ENCODE measurements around the gene LARGE1. TPM values are rescaled to one million over a fixed set of nuclear protein-coding genes. Genes with fewer than 3 reads are reported as not detected.
"Not testable (repeated sequence)": the region's sequence is repeated elsewhere in the genome, so short reads cannot be mapped to it uniquely, and the experiment has no call there.

The LARGE1 gene
- total RNA-seq, 1 experiment from 2014 or later = 30.7 TPM

DNA sequence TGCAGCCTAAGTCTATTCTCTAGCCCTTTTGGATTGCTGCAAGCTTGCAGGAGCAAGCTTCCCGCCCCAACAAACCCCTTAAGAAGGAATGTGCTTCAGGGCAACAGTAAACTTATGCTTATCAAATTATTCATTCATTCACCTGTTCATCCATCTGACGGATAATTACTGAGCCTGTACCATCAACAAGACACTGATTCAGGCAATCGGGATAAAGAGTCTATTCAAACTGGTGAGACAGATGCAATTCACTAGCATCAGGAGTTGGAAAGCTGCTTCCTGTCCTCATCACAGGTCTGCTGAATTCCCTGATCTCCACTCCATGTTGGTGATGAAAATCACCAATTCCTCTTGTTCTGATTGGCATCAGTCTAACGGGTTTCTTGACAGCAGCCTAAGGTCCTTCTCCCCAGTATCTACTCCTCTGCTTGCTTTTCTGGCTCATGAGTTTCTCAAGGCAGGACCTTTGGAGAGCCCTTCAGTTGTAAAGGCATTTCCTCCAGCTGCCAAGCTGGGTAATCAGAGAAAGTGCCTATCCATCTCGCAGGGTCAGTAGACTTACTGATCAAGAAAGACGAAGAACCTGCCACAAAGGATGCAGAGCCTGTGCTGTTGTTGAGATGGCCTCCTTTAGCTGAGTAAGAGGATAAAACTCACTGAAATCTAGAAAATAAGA, 433.1 kb downstream of the LARGE1 start:
- H3K4me3 ChIP-seq (ENCODE audit: insufficient read depth, low read depth, low read length) = no peak overlapping the region
- no peaks in the 10 kb centered on the region for H3K27me3 ChIP-seq (ENCODE audit: control insufficient read depth, insufficient read depth, low read length)
- no peak for DNase-seq
- no peaks in the 10 kb centered on the region for H3K36me3 ChIP-seq (replicated peaks; ENCODE audit: control insufficient read depth, insufficient read depth, low read length)

DNA sequence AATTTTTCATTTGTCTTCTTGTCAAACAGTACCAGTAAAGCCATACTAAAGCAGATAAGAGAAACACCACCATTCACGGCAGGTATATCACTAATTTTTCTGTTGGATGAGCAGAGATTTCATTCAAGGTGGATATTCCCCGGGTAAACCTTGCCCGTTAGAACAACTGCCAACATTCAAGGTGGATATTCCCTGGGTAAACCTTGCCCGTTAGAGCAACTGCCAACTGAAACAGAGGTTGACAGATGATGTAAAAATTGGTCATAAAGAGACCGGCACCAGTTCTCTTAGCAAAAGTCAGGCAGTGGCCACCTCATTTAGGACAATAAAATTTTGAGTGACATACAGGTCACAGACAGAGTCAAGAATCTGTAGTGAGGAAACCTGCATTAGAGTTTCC, 438.7 kb downstream of the LARGE1 start:
- no peaks in the 10 kb centered on the region for H3K27me3 ChIP-seq (ENCODE audit: control insufficient read depth, insufficient read depth, low read length)
- no peak overlapping the region for H3K4me3 ChIP-seq (ENCODE audit: insufficient read depth, low read depth, low read length)
- DNase-seq = no peak
- H3K36me3 ChIP-seq (replicated peaks; ENCODE audit: control insufficient read depth, insufficient read depth, low read length) = no peaks in the 10 kb centered on the region

DNA sequence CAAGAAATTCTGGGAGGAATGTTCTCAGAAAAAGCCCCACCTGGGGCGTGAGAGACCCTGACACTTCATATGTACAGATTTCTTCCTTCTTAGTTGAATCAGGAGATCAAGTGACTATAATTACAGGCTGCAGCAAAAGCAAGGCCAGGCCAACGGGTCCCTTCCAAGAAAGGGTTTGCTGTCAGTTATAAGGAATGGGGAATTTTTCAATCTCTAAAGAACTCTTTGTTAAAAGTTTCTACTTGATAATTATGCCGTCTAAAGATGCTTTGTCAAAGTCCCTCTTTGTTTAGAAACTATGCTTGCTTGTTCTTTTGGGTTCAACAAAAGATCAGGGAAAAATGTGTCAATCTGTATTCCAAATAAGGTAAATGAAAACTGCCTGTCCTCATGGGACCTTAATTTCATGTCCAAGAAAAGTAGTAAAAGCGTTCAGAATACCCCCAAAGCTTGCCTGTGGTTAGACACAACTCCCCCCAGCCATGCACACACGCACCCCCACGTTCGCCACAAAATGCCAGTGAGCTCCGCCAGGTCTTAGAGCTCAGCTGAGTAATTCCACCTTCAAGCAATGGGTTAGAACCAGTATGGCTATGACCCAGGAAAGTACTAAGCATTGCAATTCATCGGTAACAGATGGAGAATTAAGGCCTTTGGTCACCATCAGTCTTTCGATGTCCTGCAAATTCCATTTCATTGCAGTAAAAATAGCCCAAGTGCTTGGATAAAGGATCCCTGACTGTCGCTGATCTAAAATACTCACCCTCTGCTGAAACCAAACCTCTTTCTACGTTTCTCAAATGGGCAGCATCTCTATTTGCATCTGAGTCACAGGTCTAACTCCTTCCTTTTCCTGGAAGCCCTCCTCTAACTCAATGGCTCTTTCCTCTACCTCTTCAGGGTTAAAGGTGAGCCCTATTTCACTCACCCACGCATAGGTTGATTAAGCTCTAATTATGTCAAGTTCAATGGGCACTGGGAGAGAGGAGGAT, 442.9 kb downstream of the LARGE1 start:
- Histone ChIP-seq H3K27me3 (ENCODE audit: control insufficient read depth, insufficient read depth, low read length) (no peaks in the 10 kb centered on the region), H3K4me3 (ENCODE audit: insufficient read depth, low read depth, low read length) (no peak overlapping the region), H3K36me3 (replicated peaks; ENCODE audit: control insufficient read depth, insufficient read depth, low read length) (no peaks in the 10 kb centered on the region)
- DNase-seq = no peak

DNA sequence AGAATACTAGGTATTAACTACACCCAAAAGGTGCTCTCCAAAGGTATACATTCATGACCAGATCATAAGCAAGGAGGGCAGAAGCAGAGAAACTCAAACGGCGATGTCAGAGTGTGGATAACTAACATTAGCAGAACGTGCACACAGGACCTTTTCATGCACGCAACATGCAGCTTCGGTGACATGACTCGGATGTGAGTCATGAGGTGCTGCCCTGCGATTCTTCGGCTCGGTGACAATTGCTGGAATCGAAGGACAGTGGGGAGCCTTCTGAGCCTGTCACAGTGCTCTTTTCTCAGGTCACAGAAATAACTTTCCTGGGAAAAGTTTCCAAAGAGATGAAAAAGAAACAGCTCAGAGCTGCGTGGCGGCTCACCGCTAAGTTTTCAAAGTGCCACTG, 443.6 kb downstream of the LARGE1 start:
- Histone ChIP-seq H3K4me3 (ENCODE audit: insufficient read depth, low read depth, low read length) (no peak overlapping the region), H3K27me3 (ENCODE audit: control insufficient read depth, insufficient read depth, low read length) (no peaks in the 10 kb centered on the region), H3K36me3 (replicated peaks; ENCODE audit: control insufficient read depth, insufficient read depth, low read length) (no peaks in the 10 kb centered on the region)
- DNase-seq = no peak

DNA sequence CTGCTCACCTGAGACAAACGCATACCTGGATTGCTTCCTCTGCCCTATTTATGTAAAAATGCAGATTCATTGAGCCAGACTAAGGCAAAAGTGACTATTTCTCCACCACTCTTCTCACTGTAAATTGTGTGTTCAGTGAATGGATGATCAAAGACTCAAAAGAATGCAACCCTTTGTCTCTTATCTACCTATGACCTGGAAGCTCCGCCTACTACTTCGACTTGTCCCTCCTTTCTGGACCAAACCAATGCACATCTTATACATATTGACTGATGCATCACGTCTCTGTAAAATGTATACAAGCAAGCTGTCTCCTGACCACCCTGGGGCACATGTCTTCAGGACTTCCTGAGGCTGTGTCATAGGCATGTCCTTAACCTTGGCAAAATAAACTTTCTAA, 444.1 kb downstream of the LARGE1 start:
- DNase-seq = no peak
- no peaks in the 10 kb centered on the region for H3K36me3 ChIP-seq (replicated peaks; ENCODE audit: control insufficient read depth, insufficient read depth, low read length)

DNA sequence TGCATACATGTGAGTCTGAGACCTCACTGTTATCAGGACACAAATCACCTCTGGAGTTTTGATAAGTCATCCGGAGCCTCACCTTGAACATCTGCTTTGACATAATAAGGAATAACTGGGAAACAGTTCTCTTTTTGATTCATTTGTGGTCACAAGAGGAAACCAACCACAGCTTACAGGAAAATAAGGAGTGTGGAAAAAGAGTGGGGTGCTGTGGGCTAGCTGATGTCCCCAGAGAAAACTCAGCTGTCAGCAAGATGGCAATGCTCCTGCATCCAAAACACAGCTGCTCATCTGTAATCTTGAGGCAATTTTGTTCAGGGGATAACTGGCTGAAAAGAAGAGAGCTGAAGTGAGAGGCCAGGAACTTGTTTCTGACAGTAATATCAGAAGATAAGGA, 445.7 kb downstream of the LARGE1 start:
- Histone ChIP-seq H3K36me3 (replicated peaks; ENCODE audit: control insufficient read depth, insufficient read depth, low read length) (no peaks in the 10 kb centered on the region), H3K27me3 (ENCODE audit: control insufficient read depth, insufficient read depth, low read length) (no peaks in the 10 kb centered on the region), H3K4me3 (ENCODE audit: insufficient read depth, low read depth, low read length) (no peak overlapping the region)
- DNase-seq = no peak

More for the DNA sequence above, 444.1 kb downstream of the LARGE1 start:
- no peak overlapping the region for H3K4me3 ChIP-seq (ENCODE audit: insufficient read depth, low read depth, low read length)
- H3K27me3 ChIP-seq (ENCODE audit: control insufficient read depth, insufficient read depth, low read length) = no peaks in the 10 kb centered on the region

DNA sequence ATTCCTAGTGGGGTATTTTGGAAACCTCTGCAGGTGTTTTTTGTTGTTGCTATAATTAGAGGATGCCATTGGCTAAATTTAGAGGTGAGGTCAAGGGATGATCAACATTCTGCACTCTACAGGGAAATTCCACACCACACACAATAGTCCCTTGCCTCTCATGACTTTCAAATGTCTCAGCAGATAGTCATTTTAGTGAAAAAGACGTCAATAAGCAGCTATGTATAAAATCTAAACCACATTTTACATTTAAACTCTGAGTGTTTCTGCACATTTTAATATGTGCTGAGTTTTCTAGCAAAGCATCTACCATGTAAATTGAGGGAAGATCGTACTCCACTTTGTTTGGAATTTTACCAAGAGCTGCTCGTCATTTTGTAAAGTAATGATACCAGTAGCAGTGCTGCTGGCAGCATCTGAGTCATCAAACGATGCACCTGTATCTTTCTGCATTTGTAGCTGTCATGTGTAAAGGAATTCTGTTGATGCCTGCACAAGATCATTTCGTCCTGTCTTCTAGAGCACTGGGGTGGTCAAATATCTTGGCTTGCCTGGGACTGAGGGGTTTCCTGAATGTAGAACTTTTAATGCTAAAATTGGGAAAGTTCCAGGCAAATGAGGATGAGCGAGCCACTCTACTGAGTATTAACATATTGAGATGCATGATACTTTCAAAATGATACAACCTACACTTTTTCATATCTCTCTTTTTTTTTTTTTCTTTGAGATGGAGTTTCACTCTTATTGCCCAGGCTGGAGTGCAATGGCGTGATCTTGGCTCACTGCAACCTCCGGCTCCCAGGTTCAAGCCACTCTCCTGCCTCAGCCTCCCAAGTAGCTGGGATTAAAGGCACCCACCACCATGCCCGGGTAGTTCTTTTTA, 447.6 kb downstream of the LARGE1 start:
- no peaks in the 10 kb centered on the region for H3K27me3 ChIP-seq (ENCODE audit: control insufficient read depth, insufficient read depth, low read length)
- H3K36me3 ChIP-seq (replicated peaks; ENCODE audit: control insufficient read depth, insufficient read depth, low read length) = no peaks in the 10 kb centered on the region
- no peak overlapping the region for H3K4me3 ChIP-seq (ENCODE audit: insufficient read depth, low read depth, low read length)
- no peak for DNase-seq

DNA sequence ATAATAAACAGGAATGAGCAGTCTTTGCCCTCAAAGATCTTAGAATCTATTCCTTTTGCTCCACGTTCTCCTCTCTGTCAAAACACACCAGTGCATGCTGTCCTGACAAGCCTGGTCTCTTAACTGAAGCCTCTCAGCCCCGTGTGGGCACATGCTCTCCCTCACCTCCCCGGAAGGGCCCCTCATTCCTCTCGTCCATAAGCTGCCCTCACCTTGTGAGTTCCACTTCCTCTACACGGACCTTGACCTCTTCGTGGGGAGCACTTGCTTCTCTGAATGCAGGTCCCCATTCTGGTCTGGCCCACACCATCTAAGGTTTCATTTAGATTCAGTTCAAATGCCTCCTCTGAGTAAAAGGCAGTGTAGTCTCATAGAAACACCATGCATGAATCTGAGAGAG, 449.8 kb downstream of the LARGE1 start:
- DNase-seq = no peak
- H3K4me3 ChIP-seq (ENCODE audit: insufficient read depth, low read depth, low read length) = no peak overlapping the region
- no peaks in the 10 kb centered on the region for H3K36me3 ChIP-seq (replicated peaks; ENCODE audit: control insufficient read depth, insufficient read depth, low read length)
- no peaks in the 10 kb centered on the region for H3K27me3 ChIP-seq (ENCODE audit: control insufficient read depth, insufficient read depth, low read length)

DNA sequence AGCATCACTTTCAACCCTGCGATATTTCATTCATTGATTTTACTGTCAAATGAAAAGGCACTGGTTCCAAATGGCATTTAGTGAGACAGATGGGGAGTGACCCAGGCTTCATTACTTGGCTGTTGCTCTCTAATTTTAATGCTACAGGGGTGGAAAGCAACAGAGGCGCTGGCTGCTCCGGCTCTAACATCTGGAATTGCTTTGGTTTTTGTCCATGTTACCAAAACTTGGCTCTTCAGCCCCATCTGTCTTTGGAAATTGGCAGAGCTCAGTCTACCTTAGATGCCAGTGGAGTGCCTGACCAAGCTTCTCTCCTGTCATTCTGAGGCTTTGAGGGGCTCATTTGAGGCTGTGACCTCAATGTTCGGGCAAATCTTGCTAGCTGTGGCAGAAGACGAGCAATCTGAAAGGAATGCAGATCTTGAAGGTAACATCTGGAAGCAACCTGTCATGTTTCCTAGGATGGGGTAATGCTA, 452.6 kb downstream of the LARGE1 start:
- Histone ChIP-seq H3K4me3 (ENCODE audit: insufficient read depth, low read depth, low read length) (no peak overlapping the region), H3K36me3 (replicated peaks; ENCODE audit: control insufficient read depth, insufficient read depth, low read length) (no peaks in the 10 kb centered on the region), H3K27me3 (ENCODE audit: control insufficient read depth, insufficient read depth, low read length) (no peaks in the 10 kb centered on the region)
- DNase-seq = peak; percentile 35

DNA sequence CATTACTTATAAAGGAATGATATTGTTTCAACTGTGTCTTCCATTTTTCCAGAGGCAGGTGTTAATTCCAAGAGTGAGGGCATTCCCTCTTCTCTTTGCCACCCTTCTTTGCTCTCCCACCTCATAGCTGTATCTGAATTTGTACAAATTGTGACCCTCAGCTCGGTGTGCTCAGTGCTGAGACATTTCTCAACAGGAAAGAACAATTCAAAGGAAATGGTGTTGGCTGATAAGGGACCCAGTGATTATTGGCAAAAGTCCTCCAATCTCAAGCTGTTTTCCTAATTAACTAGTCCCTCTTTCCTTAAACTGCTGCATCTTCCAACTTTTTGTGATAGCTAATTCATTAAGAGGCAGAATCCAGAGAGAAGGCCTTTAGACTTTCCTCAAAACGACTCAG, 453.2 kb downstream of the LARGE1 start:
- H3K27me3 ChIP-seq (ENCODE audit: control insufficient read depth, insufficient read depth, low read length) = no peaks in the 10 kb centered on the region
- no peak for DNase-seq
- no peaks in the 10 kb centered on the region for H3K36me3 ChIP-seq (replicated peaks; ENCODE audit: control insufficient read depth, insufficient read depth, low read length)
- no peak overlapping the region for H3K4me3 ChIP-seq (ENCODE audit: insufficient read depth, low read depth, low read length)

DNA sequence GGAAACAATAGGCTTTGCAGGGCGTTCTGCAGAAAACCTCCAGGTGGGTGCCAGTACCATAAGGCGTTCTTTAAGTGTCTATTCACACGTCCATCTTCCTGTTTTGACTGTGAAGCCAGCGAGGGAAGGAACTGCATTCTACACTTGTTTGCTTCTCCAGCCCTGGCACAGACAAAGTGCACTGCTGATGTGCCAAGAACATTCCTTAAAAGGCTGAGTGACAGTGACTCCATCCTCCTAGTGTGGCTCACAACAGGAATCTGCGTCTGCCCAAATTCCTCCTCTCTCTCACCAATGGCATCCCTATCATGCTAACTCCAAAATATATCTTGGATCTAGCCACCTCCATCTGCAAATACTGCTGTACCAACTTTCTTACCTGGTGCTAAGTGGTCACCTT, 454.7 kb downstream of the LARGE1 start:
- no peaks in the 10 kb centered on the region for H3K27me3 ChIP-seq (ENCODE audit: control insufficient read depth, insufficient read depth, low read length)
- no peaks in the 10 kb centered on the region for H3K36me3 ChIP-seq (replicated peaks; ENCODE audit: control insufficient read depth, insufficient read depth, low read length)
- H3K4me3 ChIP-seq (ENCODE audit: insufficient read depth, low read depth, low read length) = no peak overlapping the region
- no peak for DNase-seq

DNA sequence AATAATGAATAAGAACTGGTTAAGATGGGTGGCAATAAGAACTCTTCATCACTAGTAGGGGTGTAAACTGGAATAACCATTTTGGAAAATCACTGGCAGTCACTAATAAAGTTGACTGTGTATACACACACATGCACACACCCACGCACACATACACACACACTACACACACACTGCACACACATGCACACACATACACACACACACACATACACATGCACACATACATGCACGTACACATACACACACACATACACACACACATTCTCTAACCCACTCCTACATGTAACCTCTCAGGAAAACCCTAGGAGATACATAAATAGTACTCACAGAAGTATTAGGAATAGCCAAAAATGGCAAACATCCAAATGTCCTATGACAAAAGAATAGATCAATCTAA, 455.6 kb downstream of the LARGE1 start:
- Histone ChIP-seq H3K4me3 (ENCODE audit: insufficient read depth, low read depth, low read length) (no peak overlapping the region), H3K36me3 (replicated peaks; ENCODE audit: control insufficient read depth, insufficient read depth, low read length) (no peaks in the 10 kb centered on the region), H3K27me3 (ENCODE audit: control insufficient read depth, insufficient read depth, low read length) (no peaks in the 10 kb centered on the region)
- no peak for DNase-seq

DNA sequence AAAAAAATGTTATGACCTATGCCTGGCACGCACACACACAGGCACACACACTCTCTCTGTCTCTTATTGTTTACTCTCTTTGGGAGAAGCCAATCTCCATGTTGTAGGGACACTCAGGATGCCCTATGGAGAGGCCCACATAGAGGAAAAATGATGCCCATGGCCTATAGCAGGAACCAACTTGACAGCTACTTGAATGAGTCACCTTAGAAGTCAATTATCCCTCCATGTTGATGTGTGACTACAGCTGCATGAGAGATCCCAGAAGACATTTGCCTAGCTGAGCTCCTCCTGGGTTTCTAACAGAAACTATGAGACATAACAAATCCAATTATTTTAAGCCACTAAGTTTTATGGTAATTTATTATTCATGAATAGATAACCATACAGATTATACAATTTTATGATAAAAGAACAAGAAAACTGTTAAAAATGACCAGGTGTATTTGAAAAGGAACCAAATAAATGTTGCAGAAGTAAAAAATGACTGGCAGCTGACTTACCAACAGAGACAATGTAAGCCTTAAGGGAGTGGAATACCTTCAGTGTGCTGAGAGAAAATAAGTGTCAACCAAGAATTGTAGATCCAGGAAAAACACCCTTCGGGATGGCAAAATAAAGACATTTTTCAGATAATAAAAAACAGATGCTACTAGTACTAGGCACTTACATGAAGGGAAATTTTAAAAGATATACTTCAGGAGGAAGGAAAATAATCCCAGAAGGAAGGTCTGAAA, 458.4 kb downstream of the LARGE1 start:
- no peak for DNase-seq
- Histone ChIP-seq H3K36me3 (replicated peaks; ENCODE audit: control insufficient read depth, insufficient read depth, low read length) (no peaks in the 10 kb centered on the region), H3K27me3 (ENCODE audit: control insufficient read depth, insufficient read depth, low read length) (no peaks in the 10 kb centered on the region), H3K4me3 (ENCODE audit: insufficient read depth, low read depth, low read length) (no peak overlapping the region)

DNA sequence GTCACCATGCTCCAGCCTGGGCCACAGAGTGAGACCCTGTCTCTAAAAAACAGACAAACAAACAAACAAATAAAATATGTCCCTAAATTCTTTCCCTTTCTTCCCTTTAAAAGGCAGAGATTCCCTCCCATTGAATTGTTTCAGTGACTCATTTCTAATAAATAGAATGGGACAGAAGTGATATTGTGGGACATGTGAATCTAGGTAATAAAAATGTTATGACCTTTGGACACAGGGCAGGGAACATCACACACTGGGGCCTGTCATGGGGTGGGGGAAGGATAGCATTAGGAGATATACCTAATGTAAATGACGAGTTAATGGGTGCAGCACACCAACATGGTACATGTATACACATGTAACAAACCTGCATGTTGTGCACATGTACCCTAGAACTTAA, 459.0 kb downstream of the LARGE1 start:
- not testable (repeated sequence) for H3K4me3 ChIP-seq (ENCODE audit: insufficient read depth, low read depth, low read length); DNase-seq

More for the DNA sequence above, 459.0 kb downstream of the LARGE1 start:
- H3K27me3 ChIP-seq (ENCODE audit: control insufficient read depth, insufficient read depth, low read length); H3K36me3 ChIP-seq (replicated peaks; ENCODE audit: control insufficient read depth, insufficient read depth, low read length): not testable (repeated sequence)

All from H7 (cell line).